CD4-positive, alpha-beta T cell treated with Interleukin-10 for 1 hour (primary cell): ENCODE results near the gene ECM1.

Experiments used
- DNase-seq: peaks from one replicate; pipeline ENCODE4 v3.0.0-alpha.2; 2020

The ECM1 gene

GRCh38 chr1:150513351-150513791, 5.5 kb downstream of the ECM1 start:
- DNase-seq: no peak

GRCh38 chr1:150514260-150514659, 6.4 kb downstream of the ECM1 start:
- DNase-seq: no peak

GRCh38 chr1:150514913-150515327, 7.0 kb downstream of the ECM1 start:
- no peak for DNase-seq

GRCh38 chr1:150515328-150516049, 7.6 kb downstream of the ECM1 start, which contains the start of gene FALEC:
Gene FALEC, plus strand, starts transcription at chr1:150515752.
- peak; percentile 92 for DNase-seq

GRCh38 chr1:150516050-150516591, 8.2 kb downstream of the ECM1 start:
- peak; percentile 8 for DNase-seq

DNA sequence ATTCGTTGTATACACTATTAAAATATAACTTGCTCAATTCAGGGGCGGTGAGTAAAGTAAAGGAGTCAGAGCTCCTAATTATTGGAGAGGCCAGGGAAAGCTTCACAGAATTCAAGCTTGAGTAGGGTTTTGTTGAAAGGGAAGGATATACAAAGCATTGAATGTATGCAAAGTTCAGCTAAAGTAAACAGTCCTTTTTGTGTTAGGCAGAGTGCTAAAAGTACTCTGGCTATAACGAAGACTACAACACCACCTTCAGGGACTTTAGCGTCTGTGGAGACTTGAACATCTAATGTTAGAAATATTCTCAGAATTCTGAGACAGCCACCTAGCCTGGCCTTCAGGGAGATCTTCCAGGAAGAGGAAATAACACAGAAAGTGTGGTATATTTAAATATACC, 8.7 kb downstream of the ECM1 start:
- DNase-seq: no peak

DNA sequence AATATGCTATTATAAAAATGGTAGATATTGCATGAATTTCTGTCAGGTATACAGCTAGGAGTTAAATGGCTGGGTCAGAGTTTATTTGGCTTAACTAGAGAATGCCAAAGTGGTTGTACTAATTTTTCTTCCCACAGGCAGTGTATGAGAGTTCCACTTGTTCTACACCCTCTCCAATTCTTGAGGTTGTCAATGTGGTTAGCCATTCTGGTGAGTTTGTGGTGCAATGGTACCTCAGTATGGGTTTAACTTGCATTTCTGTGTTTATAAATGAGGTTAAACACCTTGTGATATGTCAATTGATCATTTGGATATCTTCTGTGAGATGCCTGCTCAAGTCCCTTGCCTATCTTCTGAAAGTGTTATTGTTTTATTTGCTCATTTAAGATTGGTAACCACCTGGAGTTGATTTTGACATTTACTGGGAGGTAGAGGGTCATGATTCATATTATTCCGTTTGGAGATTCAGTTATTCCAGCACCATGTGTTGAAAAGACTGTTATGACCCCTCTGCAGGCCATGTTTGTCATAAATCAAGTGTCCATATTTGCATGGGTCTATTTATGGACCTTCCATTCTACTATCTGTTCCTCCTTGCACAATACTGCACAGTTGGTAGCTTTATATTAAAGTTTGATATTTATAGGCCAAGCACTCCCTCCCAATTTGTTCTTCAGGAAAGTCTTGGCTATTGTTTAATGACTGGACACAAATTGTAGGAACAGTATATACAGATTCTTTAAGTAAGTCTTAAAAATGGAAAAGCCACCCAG, 13.5 kb downstream of the ECM1 start:
- DNase-seq: no peak

DNA sequence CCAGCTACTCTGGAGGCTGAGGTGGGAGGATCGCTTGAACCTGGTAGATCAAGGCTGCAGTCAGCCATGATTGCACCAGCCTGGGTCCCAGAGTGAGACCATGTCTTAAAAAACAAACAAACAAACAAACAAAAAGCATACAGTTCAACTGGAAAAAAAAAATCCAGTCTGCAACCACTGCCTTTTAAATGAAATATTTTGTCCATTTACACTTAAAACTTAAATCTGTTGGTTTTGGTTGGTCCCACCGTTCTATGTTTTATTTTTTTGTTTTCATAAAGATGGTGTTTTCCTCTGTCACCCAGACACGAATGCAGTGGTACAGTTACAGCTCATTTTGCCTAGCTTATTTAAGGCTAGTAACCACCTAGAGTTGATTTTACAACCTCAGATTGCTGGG, 17.4 kb downstream of the ECM1 start:
- no peak for DNase-seq

- no peak for DNase-seq
Observed at GRCh38 chr1:150528196-150528595, 20.3 kb downstream of the ECM1 start.

- no peak for DNase-seq
Observed at GRCh38 chr1:150529017-150529416, 21.1 kb downstream of the ECM1 start.

GRCh38 chr1:150530491-150531159, 22.7 kb downstream of the ECM1 start:
- DNase-seq: no peak

DNA sequence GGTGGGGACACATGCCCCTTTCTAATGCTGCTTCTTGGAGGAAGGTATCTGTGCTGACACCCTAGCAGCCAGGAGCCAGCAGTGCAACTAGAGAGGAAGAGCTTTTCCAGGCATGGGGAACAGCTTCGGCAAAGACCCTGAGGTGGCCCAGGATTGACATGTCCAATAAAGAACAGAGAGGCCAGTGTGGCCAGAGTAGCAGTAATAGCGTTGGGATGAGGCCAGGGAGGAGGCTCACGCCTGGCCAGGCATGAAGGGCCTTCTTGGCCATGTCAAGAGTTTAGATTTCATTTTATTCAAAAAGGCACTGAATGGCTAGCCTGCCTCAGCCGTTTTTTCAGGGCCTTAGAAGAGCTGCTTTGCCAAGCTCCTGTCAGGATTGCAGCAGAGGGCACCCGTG, 25.0 kb downstream of the ECM1 start:
- DNase-seq: no peak

DNA sequence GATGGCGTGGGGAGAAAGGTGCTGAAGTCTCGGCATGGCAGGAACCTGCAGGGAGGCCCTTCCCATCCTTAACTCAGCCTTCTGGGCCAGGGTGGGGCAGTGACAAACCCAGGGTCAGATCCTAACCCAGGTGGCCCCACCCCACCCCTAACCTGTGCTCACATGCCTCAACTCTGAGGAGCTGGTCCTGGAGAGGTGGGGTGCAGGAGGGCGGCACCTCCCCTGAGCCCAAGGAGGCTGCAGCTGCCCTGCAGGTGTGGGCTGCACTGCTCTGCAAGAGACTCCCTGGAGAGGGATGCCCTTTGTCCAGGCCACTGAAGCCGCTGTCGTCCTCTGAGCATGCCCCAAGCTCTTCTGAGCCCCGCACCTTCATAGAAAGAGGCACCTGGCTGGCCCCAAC, 26.1 kb downstream of the ECM1 start:
- no peak for DNase-seq

DNA sequence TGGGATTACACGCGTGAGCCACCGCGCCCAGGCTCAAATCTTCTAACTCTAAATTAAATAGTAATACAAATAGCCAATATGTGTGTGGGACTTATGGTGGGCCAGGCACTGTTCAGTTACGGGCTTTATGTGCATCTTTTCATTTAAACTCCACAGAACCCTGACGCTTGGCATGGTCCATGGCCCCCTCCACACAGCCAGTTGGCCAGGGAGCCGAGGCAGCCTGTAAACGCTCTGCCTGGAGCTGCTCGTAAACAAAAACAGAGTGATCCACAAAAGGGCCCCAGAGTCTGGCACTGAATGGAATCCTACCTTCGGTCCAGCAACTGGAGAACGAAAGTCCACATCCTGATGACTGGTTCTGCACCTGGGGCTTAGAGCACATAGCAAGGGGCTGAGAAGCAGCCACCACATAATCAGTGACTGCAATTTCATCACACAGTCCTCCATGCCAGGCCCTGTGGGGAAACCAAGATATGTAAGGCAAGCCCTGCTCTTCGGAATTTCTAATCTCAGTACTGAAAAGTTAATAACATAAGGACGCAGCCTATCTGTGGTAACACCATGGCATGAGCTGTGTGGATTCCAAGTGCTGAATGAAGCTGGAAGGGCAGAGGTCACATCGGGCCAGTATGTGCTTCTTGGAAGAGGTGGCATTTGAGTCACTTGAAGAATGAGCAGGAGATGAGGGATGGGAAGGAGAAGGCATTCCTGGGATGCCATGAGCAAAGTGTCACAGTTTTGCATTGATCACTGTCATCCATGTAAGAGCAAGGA, 27.8 kb downstream of the ECM1 start:
- DNase-seq: no peak

DNA sequence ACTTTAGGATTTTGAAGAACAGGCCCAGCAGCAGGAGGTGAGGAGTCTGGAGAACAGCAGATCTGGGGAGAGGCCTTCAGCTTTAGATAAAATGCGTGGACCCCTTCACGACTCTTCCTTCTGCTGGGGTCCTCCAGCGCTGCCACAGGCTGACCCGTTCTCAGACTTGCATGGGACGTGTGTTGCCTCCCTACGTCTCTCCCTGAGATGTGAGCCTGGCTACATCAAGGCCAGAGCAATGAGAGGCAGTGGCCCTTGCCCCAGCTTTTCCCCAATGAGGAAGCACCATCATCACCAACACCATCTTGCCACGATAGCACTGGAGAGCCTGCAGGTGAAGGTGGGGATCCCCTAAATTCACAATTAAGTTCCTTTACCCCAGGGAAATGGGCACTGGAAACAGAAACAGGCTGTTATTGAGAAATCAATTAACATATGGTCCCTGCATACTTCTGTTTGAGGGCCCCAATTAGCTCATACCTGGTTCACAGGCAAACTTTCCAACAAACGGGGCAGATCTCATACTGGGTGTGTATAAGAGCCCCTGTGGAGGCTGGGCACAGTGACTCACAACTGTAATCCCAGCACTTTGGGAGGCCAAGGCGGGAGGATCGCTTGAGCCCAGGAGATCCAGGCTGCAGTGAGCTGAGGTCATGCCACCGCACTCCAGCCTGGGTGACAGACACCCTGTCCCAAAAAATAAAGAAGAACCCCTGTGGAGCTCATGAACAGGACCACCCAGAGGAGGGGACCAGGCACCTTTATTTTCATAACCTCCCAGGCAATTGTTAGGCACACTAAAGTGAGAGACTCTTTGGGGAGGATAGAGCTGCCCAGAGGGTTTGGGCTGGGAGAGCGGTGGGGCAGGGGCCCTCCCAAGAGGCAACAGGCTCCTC, 29.2 kb downstream of the ECM1 start:
- DNase-seq: no peak

- DNase-seq: no peak
Observed at GRCh38 chr1:150537732-150538684, 30.1 kb downstream of the ECM1 start.

DNA sequence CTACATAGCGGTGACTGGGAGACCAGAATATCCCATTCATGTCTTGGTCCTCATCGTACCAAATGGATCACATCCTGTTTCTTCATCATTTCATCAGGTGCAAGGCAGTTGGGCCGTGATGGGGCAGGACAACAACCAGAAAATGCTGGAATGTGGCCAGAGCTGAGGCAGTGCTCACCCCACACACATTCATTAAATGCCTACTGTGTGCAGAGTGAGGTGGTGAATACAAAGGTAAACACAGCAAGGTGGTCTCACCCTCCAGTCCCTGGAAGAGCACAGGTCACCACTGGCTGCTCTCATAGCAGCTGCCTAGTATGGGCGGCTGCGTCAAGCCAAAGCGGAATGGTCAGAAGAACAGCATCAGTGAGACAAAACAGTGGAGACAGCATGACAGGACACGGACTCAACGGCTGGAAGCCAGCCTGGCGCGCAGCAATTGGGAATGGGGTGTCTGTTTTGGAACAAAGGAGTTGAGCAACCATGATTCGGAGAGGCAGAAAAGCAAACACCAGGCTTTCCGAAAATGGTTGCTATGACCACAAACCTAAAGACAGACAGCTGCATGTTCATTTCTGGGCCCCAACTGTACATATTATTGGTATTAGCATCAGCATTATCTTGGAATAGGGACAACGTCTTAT, 35.7 kb downstream of the ECM1 start:
- no peak for DNase-seq

- no peak for DNase-seq
Observed at GRCh38 chr1:150544204-150544603, 36.3 kb downstream of the ECM1 start.

DNA sequence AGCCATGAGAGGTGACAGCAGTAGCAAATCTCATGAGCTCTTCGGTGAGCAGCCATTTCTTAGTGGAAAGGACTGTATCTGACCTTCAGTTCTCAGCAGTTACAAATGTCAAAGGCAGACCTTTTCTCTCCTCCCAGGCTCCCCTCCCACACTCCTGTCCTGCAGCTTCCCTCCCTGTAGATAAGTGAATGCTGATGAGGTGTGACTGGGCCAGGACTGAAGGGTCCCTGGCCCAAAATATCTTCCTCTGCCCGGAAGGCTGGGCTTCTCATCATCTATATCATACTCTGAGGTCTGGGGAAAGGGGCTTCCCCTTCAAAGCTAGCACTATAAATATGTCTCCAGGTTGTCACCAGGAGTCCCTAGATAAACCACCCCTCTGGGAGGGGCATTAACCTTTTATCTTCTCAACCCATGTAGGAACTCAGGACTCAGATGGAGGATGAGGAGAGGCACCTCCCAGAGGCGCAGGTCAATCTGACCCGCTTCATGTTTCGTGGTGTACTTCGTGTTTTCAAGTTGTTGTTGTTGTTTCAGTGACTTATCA, 37.6 kb downstream of the ECM1 start:
- no peak for DNase-seq
